Measurements from ENCODE around the gene EIF6. TPM values are rescaled to one million over a fixed set of nuclear protein-coding genes. Genes with fewer than 3 reads are reported as not detected.

EIF6 gene
- total RNA-seq, 5 donors from 2014 or later (not counting 1 experiment from before 2014, with no cell fraction given): 43.8 to 70.7 (median 69.6) TPM

- Mint-ChIP-seq H3K4me1 (no peaks in the 10 kb centered on the region), H3K27ac (no peak overlapping the region), H3K36me3 (no peaks in the 10 kb centered on the region), H3K27me3 (peaks cover 4 to 12% of the 10 kb centered on the region in 2 donors), H3K9me3 (no peaks in the 10 kb centered on the region), H3K4me3 (no peak overlapping the region)
- ATAC-seq (replicated peaks in 1 of 4): no peak
- H3K27ac ChIP-seq (ENCODE audit: low read length): no peak overlapping the region
- ChIA-PET CTCF (no interaction called here), POLR2A (no interaction called here)
- no peak for DNase-seq
- H3K36me3 ChIP-seq (ENCODE audit: control insufficient read depth in 2 of 2, extremely low read depth in 1 of 2, insufficient read depth in 1 of 2, low read length in 1 of 2): no peaks in the 10 kb centered on the region
- no peaks in the 10 kb centered on the region for H3K4me1 ChIP-seq (ENCODE audit: control insufficient read depth in 1 of 2, extremely low read depth in 1 of 2, insufficient read depth in 2 of 2, low read length in 2 of 2)
- WGBS (ENCODE audit: insufficient coverage): 67% methylated on average over 7 of the region's 9 CpGs
- H3K4me3 ChIP-seq (ENCODE audit: control insufficient read depth in 1 of 2, extremely low read depth in 1 of 2, low read length in 1 of 2): no peak overlapping the region
- peaks cover 0 to 30% of the 10 kb centered on the region in 2 experiments for H3K27me3 ChIP-seq (replicated peaks in 1 of 2; ENCODE audit: control insufficient read depth in 2 of 2, extremely low read depth in 1 of 2, insufficient read depth in 2 of 2, low read length in 1 of 2)
- H3K9me3 ChIP-seq: no peaks in the 10 kb centered on the region
Measured at GRCh38 chr20:35296101-35296554, 11.6 kb upstream of the EIF6 start.

- DNase-seq: no peak
- Mint-ChIP-seq H3K27me3 (peaks cover 4 to 12% of the 10 kb centered on the region in 2 donors), H3K27ac (no peak overlapping the region), H3K9me3 (no peaks in the 10 kb centered on the region), H3K4me3 (no peak overlapping the region), H3K36me3 (no peaks in the 10 kb centered on the region), H3K4me1 (no peaks in the 10 kb centered on the region)
- Histone ChIP-seq H3K27ac (ENCODE audit: low read length) (no peak overlapping the region), H3K9me3 (no peaks in the 10 kb centered on the region), H3K4me1 (ENCODE audit: control insufficient read depth in 1 of 2, extremely low read depth in 1 of 2, insufficient read depth in 2 of 2, low read length in 2 of 2) (no peaks in the 10 kb centered on the region), H3K4me3 (ENCODE audit: control insufficient read depth in 1 of 2, extremely low read depth in 1 of 2, low read length in 1 of 2) (no peak overlapping the region), H3K27me3 (replicated peaks in 1 of 2; ENCODE audit: control insufficient read depth in 2 of 2, extremely low read depth in 1 of 2, insufficient read depth in 2 of 2, low read length in 1 of 2) (peaks cover 0 to 30% of the 10 kb centered on the region in 2 experiments), H3K36me3 (ENCODE audit: control insufficient read depth in 2 of 2, extremely low read depth in 1 of 2, insufficient read depth in 1 of 2, low read length in 1 of 2) (no peaks in the 10 kb centered on the region)
- CTCF ChIA-PET: interaction anchor here in 1 of 2 donors (0.6 kb wide), 1 partner anchor 215 kb away, joined by 4 read pairs; no protein-coding TSS in a partner anchor
- 85% methylated on average over 5 of the region's 8 CpGs for WGBS (ENCODE audit: insufficient coverage)
- no peak for ATAC-seq (replicated peaks in 1 of 4)
- POLR2A ChIA-PET: interaction anchor here in 1 of 2 donors (0.5 kb wide), 1 partner anchor 11 kb away, joined by 11 read pairs; the partner anchor contains the start of gene EIF6
Measured at GRCh38 chr20:35295674-35296073, 11.1 kb upstream of the EIF6 start.

GRCh38 chr20:35295058-35295457 is 10.5 kb upstream of the EIF6 start:
- no peak overlapping the region for H3K27ac Mint-ChIP-seq
- Histone ChIP-seq H3K4me3 (ENCODE audit: control insufficient read depth in 1 of 2, extremely low read depth in 1 of 2, low read length in 1 of 2) (no peak overlapping the region), H3K27me3 (replicated peaks in 1 of 2; ENCODE audit: control insufficient read depth in 2 of 2, extremely low read depth in 1 of 2, insufficient read depth in 2 of 2, low read length in 1 of 2) (peaks cover 0 to 30% of the 10 kb centered on the region in 2 experiments), H3K27ac (ENCODE audit: low read length) (no peak overlapping the region), H3K4me1 (ENCODE audit: control insufficient read depth in 1 of 2, extremely low read depth in 1 of 2, insufficient read depth in 2 of 2, low read length in 2 of 2) (no peaks in the 10 kb centered on the region), H3K36me3 (ENCODE audit: control insufficient read depth in 2 of 2, extremely low read depth in 1 of 2, insufficient read depth in 1 of 2, low read length in 1 of 2) (no peaks in the 10 kb centered on the region), H3K9me3 (no peaks in the 10 kb centered on the region)
- WGBS (ENCODE audit: insufficient coverage): 60% methylated on average over 6 of the region's 8 CpGs
- DNase-seq: no peak
- ChIA-PET CTCF (interaction anchor here (0.6 kb wide), 2 partner anchors 216 to 321 kb away, joined by 3 to 4 read pairs; partner anchors contain the start of gene SPAG4 (in 1 of the 2)), POLR2A (interaction anchor here in 1 of 2 donors (0.5 kb wide), 1 partner anchor 10 kb away, joined by 11 read pairs; the partner anchor contains the start of gene EIF6)
- H3K9me3 Mint-ChIP-seq: no peaks in the 10 kb centered on the region
- no peaks in the 10 kb centered on the region for H3K4me1 Mint-ChIP-seq
- H3K4me3 Mint-ChIP-seq: no peak overlapping the region
- peaks cover 4 to 12% of the 10 kb centered on the region in 2 donors for H3K27me3 Mint-ChIP-seq
- no peak for ATAC-seq (replicated peaks in 1 of 4)
- H3K36me3 Mint-ChIP-seq: no peaks in the 10 kb centered on the region

GRCh38 chr20:35294293-35294685 is 9.7 kb upstream of the EIF6 start:
- no peak overlapping the region for H3K27ac ChIP-seq (ENCODE audit: low read length)
- no peaks in the 10 kb centered on the region for H3K36me3 ChIP-seq (ENCODE audit: control insufficient read depth in 2 of 2, extremely low read depth in 1 of 2, insufficient read depth in 1 of 2, low read length in 1 of 2)
- no peaks in the 10 kb centered on the region for H3K4me1 ChIP-seq (ENCODE audit: control insufficient read depth in 1 of 2, extremely low read depth in 1 of 2, insufficient read depth in 2 of 2, low read length in 2 of 2)
- no peak for ATAC-seq (replicated peaks in 1 of 4)
- Mint-ChIP-seq H3K9me3 (no peaks in the 10 kb centered on the region), H3K27ac (no peak overlapping the region), H3K36me3 (no peaks in the 10 kb centered on the region), H3K27me3 (peaks cover 4 to 12% of the 10 kb centered on the region in 2 donors), H3K4me1 (no peaks in the 10 kb centered on the region), H3K4me3 (no peak overlapping the region)
- H3K4me3 ChIP-seq (ENCODE audit: control insufficient read depth in 1 of 2, extremely low read depth in 1 of 2, low read length in 1 of 2): no peak overlapping the region
- CTCF ChIA-PET: no interaction called here
- no peaks in the 10 kb centered on the region for H3K9me3 ChIP-seq
- 53% methylated on average over 2 of the region's 5 CpGs for WGBS (ENCODE audit: insufficient coverage)
- H3K27me3 ChIP-seq (replicated peaks in 1 of 2; ENCODE audit: control insufficient read depth in 2 of 2, extremely low read depth in 1 of 2, insufficient read depth in 2 of 2, low read length in 1 of 2): peaks cover 0 to 30% of the 10 kb centered on the region in 2 experiments
- DNase-seq: no peak
- POLR2A ChIA-PET: no interaction called here

- no peak for DNase-seq
- Mint-ChIP-seq H3K27me3 (peaks cover 4 to 12% of the 10 kb centered on the region in 2 donors), H3K9me3 (no peaks in the 10 kb centered on the region), H3K4me1 (no peaks in the 10 kb centered on the region), H3K36me3 (no peaks in the 10 kb centered on the region), H3K27ac (no peak overlapping the region), H3K4me3 (no peak overlapping the region)
- ChIA-PET POLR2A (no interaction called here), CTCF (no interaction called here)
- Histone ChIP-seq H3K9me3 (no peaks in the 10 kb centered on the region), H3K27me3 (replicated peaks in 1 of 2; ENCODE audit: control insufficient read depth in 2 of 2, extremely low read depth in 1 of 2, insufficient read depth in 2 of 2, low read length in 1 of 2) (peaks cover 0 to 30% of the 10 kb centered on the region in 2 experiments), H3K36me3 (ENCODE audit: control insufficient read depth in 2 of 2, extremely low read depth in 1 of 2, insufficient read depth in 1 of 2, low read length in 1 of 2) (no peaks in the 10 kb centered on the region), H3K4me1 (ENCODE audit: control insufficient read depth in 1 of 2, extremely low read depth in 1 of 2, insufficient read depth in 2 of 2, low read length in 2 of 2) (no peaks in the 10 kb centered on the region), H3K4me3 (ENCODE audit: control insufficient read depth in 1 of 2, extremely low read depth in 1 of 2, low read length in 1 of 2) (no peak overlapping the region), H3K27ac (ENCODE audit: low read length) (no peak overlapping the region)
- no peak for ATAC-seq (replicated peaks in 1 of 4)
- 93% methylated on average over 18 of the region's 19 CpGs for WGBS (ENCODE audit: insufficient coverage)
Measured at GRCh38 chr20:35293303-35294292, 9.0 kb upstream of the EIF6 start.

- CTCF ChIA-PET: no interaction called here
- Histone ChIP-seq H3K4me3 (ENCODE audit: control insufficient read depth in 1 of 2, extremely low read depth in 1 of 2, low read length in 1 of 2) (no peak overlapping the region), H3K4me1 (ENCODE audit: control insufficient read depth in 1 of 2, extremely low read depth in 1 of 2, insufficient read depth in 2 of 2, low read length in 2 of 2) (no peaks in the 10 kb centered on the region), H3K27ac (ENCODE audit: low read length) (no peak overlapping the region), H3K36me3 (ENCODE audit: control insufficient read depth in 2 of 2, extremely low read depth in 1 of 2, insufficient read depth in 1 of 2, low read length in 1 of 2) (no peaks in the 10 kb centered on the region), H3K27me3 (replicated peaks in 1 of 2; ENCODE audit: control insufficient read depth in 2 of 2, extremely low read depth in 1 of 2, insufficient read depth in 2 of 2, low read length in 1 of 2) (peaks cover 0 to 30% of the 10 kb centered on the region in 2 experiments), H3K9me3 (no peaks in the 10 kb centered on the region)
- Mint-ChIP-seq H3K27me3 (peaks cover 4 to 12% of the 10 kb centered on the region in 2 donors), H3K36me3 (no peaks in the 10 kb centered on the region), H3K4me1 (no peaks in the 10 kb centered on the region), H3K27ac (no peak overlapping the region), H3K4me3 (no peak overlapping the region), H3K9me3 (no peaks in the 10 kb centered on the region)
- ATAC-seq (replicated peaks in 1 of 4): no peak
- no peak for DNase-seq
- POLR2A ChIA-PET: interaction anchor here in 1 of 2 donors (0.5 kb wide), 1 partner anchor 841 kb away, joined by 10 read pairs; no protein-coding TSS in a partner anchor
- WGBS (ENCODE audit: insufficient coverage): 89% methylated on average over 17 of the region's 23 CpGs
Measured at GRCh38 chr20:35292504-35293285, 8.1 kb upstream of the EIF6 start.
